Stimulated activated CD4-positive, alpha-beta T cell treated with anti-CD3 and anti-CD28 coated beads, Interleukin-1b, Interleukin-23, amount 100 ng/mL, for 48 hours (primary cell): ENCODE data around the gene IFITM2.
"Not testable (repeated sequence)": the region's sequence is repeated elsewhere in the genome, so short reads cannot be mapped to it uniquely, and the experiment has no call there.

ENCODE experiments used
- DNase-seq: peaks from one replicate; pipeline ENCODE4 v3.0.0-alpha.2; 2020

Gene IFITM2

GRCh38 chr11:307766-308708, at the start of gene IFITM2:
IFITM2 (plus strand) TSS chr11:307816; CDS start chr11:308193, 377 bp downstream.
- peak; percentile 48 for DNase-seq

GRCh38 chr11:259413-259812, 48.2 kb upstream of the IFITM2 start:
- no peak for DNase-seq

- DNase-seq: no peak
These were observed 46.0 kb upstream of the IFITM2 start for GRCh38 chr11:261624-262023.

GRCh38 chr11:266676-267439, 40.8 kb upstream of the IFITM2 start:
- no peak for DNase-seq

- DNase-seq: peak; percentile 63
These were observed 40.1 kb upstream of the IFITM2 start for GRCh38 chr11:267491-267994.

- DNase-seq: not testable (repeated sequence)
These were observed 38.9 kb upstream of the IFITM2 start for GRCh38 chr11:268716-269145.

GRCh38 chr11:269146-269890, 38.3 kb upstream of the IFITM2 start:
- peak; percentile 73 for DNase-seq

GRCh38 chr11:270451-271318, 36.9 kb upstream of the IFITM2 start:
- no peak for DNase-seq

GRCh38 chr11:271319-271715, 36.3 kb upstream of the IFITM2 start:
- no peak for DNase-seq

GRCh38 chr11:272195-272930, 35.3 kb upstream of the IFITM2 start:
- no peak for DNase-seq

GRCh38 chr11:272931-273198, 34.8 kb upstream of the IFITM2 start:
- DNase-seq: no peak

- no peak for DNase-seq
These were observed 31.4 kb upstream of the IFITM2 start for GRCh38 chr11:276219-276618.

- no peak for DNase-seq
These were observed 29.3 kb upstream of the IFITM2 start, which contains the start of gene NLRP6 for GRCh38 chr11:278001-278951. NLRP6 (plus strand) TSS chr11:278407; CDS start chr11:278570, 163 bp downstream.

- DNase-seq: no peak
These were observed 28.3 kb upstream of the IFITM2 start for GRCh38 chr11:279040-279965.

- DNase-seq: peak; percentile 56
These were observed 27.5 kb upstream of the IFITM2 start for GRCh38 chr11:279966-280705.

- DNase-seq: no peak
These were observed 26.7 kb upstream of the IFITM2 start for GRCh38 chr11:280706-281485.

- no peak for DNase-seq
These were observed 26.0 kb upstream of the IFITM2 start for GRCh38 chr11:281486-282161.
